ENCODE measurements around the gene WDR62. TPM values are rescaled to one million over a fixed set of nuclear protein-coding genes. Genes with fewer than 3 reads are reported as not detected.

WDR62 gene
- total RNA-seq, 1 donor = 7.8 TPM

GRCh38 chr19:36103040-36103626 is 48.4 kb downstream of the WDR62 start:
- DNase-seq (ENCODE audit: low read depth) = no peak
- no peak overlapping the region for H3K4me3 ChIP-seq (ENCODE audit: low read depth, low read length)
- TF ChIP-seq CTCF (IDR thresholded peaks at IDR 0.05; ENCODE audit: insufficient read depth, low read depth, low read length) = no peak

- no peak for DNase-seq (ENCODE audit: low read depth)
- no peak for TF ChIP-seq CTCF (IDR thresholded peaks at IDR 0.05; ENCODE audit: insufficient read depth, low read depth, low read length)
- no peak overlapping the region for H3K4me3 ChIP-seq (ENCODE audit: low read depth, low read length)
These were observed 49.3 kb downstream of the WDR62 start for GRCh38 chr19:36103842-36104552.

DNA sequence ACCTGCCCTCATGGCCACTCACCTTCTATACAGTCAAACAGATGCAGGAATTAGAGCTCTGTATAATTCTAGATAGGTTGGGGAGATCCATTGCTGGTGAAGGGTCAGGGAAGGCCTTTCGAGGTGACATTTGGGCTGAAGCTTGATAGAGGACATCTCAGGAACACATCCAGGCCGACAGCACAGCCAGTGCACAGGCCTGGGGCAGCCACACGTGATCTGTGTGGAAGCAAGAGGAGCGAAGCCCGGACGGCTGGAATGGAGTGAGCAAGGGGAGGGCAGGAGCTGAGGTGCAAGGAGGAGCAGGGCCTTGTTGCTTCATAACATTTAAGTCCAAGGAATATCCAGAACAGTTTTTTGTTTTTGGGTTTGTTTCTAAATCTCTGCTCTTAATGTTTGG is 51.7 kb downstream of the WDR62 start:
- no peak overlapping the region for H3K4me3 ChIP-seq (ENCODE audit: low read depth, low read length)
- no peak for TF ChIP-seq CTCF (IDR thresholded peaks at IDR 0.05; ENCODE audit: insufficient read depth, low read depth, low read length)
- DNase-seq (ENCODE audit: low read depth) = no peak

DNA sequence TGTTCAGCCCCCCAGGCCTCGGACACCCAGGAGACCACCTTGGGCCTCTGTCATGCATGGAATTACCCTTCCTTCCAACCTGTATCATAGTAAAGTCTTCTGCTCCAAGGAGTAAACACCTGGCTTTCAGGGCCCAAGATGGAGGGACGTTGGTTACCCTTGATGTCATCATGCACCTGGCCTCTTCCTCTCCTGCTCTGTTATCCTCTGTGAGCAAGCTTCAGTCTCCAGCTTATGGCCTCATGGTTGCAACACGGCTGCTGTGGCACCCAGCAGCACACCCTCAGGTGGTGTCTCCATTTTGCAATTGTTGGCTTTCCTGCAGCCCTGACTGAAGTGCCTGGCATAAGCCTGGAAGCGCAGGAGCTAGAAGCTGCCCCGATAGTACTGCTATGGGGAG is 52.3 kb downstream of the WDR62 start:
- DNase-seq (ENCODE audit: low read depth) = no peak
- H3K4me3 ChIP-seq (ENCODE audit: low read depth, low read length) = no peak overlapping the region
- TF ChIP-seq CTCF (IDR thresholded peaks at IDR 0.05; ENCODE audit: insufficient read depth, low read depth, low read length) = no peak

GRCh38 chr19:36108684-36109083 is 54.0 kb downstream of the WDR62 start:
- no peak overlapping the region for H3K4me3 ChIP-seq (ENCODE audit: low read depth, low read length)
- TF ChIP-seq CTCF (IDR thresholded peaks at IDR 0.05; ENCODE audit: insufficient read depth, low read depth, low read length) = no peak
- no peak for DNase-seq (ENCODE audit: low read depth)

GRCh38 chr19:36110487-36111199 is 55.9 kb downstream of the WDR62 start, which contains the start of gene OVOL3:
Gene OVOL3, plus strand, starts transcription at chr19:36111143. Its CDS starts 60 bp downstream, at chr19:36111203.
- TF ChIP-seq CTCF (IDR thresholded peaks at IDR 0.05; ENCODE audit: insufficient read depth, low read depth, low read length) = no peak
- no peak within 1 kb of the TSS for H3K4me3 ChIP-seq (ENCODE audit: low read depth, low read length)
- DNase-seq (ENCODE audit: low read depth) = no peak

Data from fibroblast of villous mesenchyme (primary cell).